Tibial nerve (tissue), 4 donors: ENCODE results near the gene RANBP10. TPM values are rescaled to one million over a fixed set of nuclear protein-coding genes. Genes with fewer than 3 reads are reported as not detected.

Experiments used
- DNase-seq, 2 donors: peaks; one replicate each; pipeline ENCODE4 v3.0.0-alpha.2; 2019; ENCODE audit warnings: low spot score in 2 of 2
- H3K27ac ChIP-seq, 4 donors: fragments of 200-600 bp; sonication (generic) in 3 of 4; one replicate each; pipeline ENCODE4 v1.5.1; 2017 to 2019; ENCODE audit warnings: mild to moderate bottlenecking in 1 of 4
- H3K27me3 ChIP-seq, 2 donors: fragments of 200-600 bp; sonication (generic) in 1 of 2; one replicate each; pipeline versions ENCODE4 v1.5.1 to v1.6.0; 2017 to 2019
- H3K36me3 ChIP-seq, 3 donors: fragments of 200-600 bp; sonication (generic); one replicate each; pipeline ENCODE4 v1.5.1; 2018 to 2019
- H3K4me1 ChIP-seq, 4 donors: fragments of 200-600 bp; sonication (generic) in 3 of 4; one replicate each; pipeline ENCODE4 v1.5.1; 2017 to 2019
- H3K4me3 ChIP-seq, 4 donors: fragments of 200-600 bp; sonication (generic) in 3 of 4; one replicate each; pipeline ENCODE4 v1.5.1; 2017 to 2019; ENCODE audit warnings: mild to moderate bottlenecking in 1 of 4, moderate library complexity in 1 of 4
- H3K9me3 ChIP-seq, 4 donors: fragments of 200-600 bp; sonication (generic) in 3 of 4; one replicate each; pipeline ENCODE4 v1.5.1; 2017 to 2019
- EP300 ChIP-seq, 2 donors: sonication (generic); formaldehyde crosslinking; IDR thresholded peaks; one replicate each; pipeline ENCODE4 v1.6.1; 2017; ENCODE audit warnings: antibody characterized with exemption in 2 of 2, mild to moderate bottlenecking in 1 of 2
- POLR2A ChIP-seq, 2 donors: fragments of 450-650 bp; IDR thresholded peaks; one replicate each; pipeline ENCODE4 v1.6.1; 2017; ENCODE audit warnings: antibody characterized with exemption in 2 of 2, mild to moderate bottlenecking in 2 of 2, moderate library complexity in 2 of 2
- WGBS, 2 donors: methylation state at CpG; one replicate each; pipeline ENCODE4 v1.1.5; 2018; 5-methylcytosine and 5-hydroxymethylcytosine counted together
- total RNA-seq, 4 donors: library from RNA; depleted of rRNA; stranded (reverse); fragments of >200 nt; gene quantifications; one replicate each; pipeline ENCODE4 v1.1.0, GENCODE V29; 2016
- TF ChIP-seq, protein P1 (sequence below), 5 experiments: fragments of 200-600 bp in 3 of 5; fragments of 450-650 bp in 2 of 5; sonication (generic) in 3 of 5; IDR thresholded peaks; one replicate each; pipeline ENCODE4 v1.5.1; 2016 to 2019; ENCODE audit warnings: antibody characterized with exemption in 5 of 5, mild to moderate bottlenecking in 3 of 5, moderate library complexity in 2 of 5

Gene RANBP10
- total RNA-seq, 4 donors from 2014 or later = 8.1 to 19.5 (median 12.0) TPM

DNA sequence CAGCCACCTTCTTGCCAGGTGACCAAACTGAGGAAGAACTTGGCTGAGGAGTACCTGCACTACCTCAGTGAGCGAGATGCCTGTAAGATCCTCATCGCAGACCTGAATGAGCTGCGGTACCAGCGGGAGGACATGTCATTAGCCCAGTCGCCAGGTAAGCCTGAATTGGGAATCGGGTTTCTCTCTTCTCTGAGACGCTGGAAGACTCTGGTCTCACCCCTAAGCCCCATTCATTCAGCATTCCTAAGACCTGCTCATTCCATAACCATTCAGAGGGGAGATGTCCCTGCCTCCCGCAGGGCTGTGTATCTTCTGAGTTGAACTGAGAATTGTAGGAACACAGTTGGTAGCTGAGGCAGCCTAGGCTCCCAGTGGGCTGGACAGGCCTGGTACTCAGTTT is 18.8 kb upstream of the RANBP10 start:
- TF ChIP-seq POLR2A (IDR thresholded peaks at IDR 0.05) = no peak
- no peak for TF ChIP-seq EP300 (IDR thresholded peaks at IDR 0.05)
- TF ChIP-seq, protein P1, sequence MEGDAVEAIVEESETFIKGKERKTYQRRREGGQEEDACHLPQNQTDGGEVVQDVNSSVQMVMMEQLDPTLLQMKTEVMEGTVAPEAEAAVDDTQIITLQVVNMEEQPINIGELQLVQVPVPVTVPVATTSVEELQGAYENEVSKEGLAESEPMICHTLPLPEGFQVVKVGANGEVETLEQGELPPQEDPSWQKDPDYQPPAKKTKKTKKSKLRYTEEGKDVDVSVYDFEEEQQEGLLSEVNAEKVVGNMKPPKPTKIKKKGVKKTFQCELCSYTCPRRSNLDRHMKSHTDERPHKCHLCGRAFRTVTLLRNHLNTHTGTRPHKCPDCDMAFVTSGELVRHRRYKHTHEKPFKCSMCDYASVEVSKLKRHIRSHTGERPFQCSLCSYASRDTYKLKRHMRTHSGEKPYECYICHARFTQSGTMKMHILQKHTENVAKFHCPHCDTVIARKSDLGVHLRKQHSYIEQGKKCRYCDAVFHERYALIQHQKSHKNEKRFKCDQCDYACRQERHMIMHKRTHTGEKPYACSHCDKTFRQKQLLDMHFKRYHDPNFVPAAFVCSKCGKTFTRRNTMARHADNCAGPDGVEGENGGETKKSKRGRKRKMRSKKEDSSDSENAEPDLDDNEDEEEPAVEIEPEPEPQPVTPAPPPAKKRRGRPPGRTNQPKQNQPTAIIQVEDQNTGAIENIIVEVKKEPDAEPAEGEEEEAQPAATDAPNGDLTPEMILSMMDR (IDR thresholded peaks at IDR 0.05) = no peak
- Histone ChIP-seq H3K4me3 (no peak overlapping the region), H3K27ac (no peak overlapping the region), H3K36me3 (peaks cover 0 to 54% (median 4%) of the 10 kb centered on the region in 3 donors), H3K4me1 (no peaks in the 10 kb centered on the region), H3K9me3 (no peaks in the 10 kb centered on the region), H3K27me3 (no peaks in the 10 kb centered on the region)
- DNase-seq = no peak
- 77 to 100% methylated on average over 1 to 7 of the region's 8 CpGs for WGBS, 2 donors

DNA sequence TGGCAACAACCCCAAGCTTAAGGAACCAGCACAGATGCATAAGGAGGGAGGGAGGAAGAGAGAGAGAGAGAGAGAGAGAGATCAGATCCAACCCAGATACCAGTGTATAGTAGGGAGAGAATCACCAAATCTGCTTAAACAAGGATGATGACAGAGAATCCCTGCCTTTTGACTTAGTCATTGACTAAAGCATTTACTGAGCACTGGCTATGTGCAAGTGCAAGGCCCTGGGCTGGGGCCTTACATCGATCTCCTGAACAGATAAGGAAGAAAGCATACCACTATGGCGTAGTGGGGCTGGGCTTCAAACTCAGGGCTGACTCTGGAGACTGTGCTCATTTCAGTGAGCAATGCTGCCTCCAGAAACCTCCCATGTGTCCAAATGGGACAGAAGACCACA is 16.2 kb upstream of the RANBP10 start:
- Histone ChIP-seq H3K9me3 (no peaks in the 10 kb centered on the region), H3K4me1 (no peaks in the 10 kb centered on the region), H3K4me3 (no peak overlapping the region), H3K27me3 (no peaks in the 10 kb centered on the region), H3K36me3 (peaks cover 0 to 28% (median 0%) of the 10 kb centered on the region in 3 donors), H3K27ac (no peak overlapping the region)
- WGBS, 2 donors = 85 to 100% methylated on average over 2 of the region's 2 CpGs
- TF ChIP-seq, protein P1 (IDR thresholded peaks at IDR 0.05) = no peak
- TF ChIP-seq EP300 (IDR thresholded peaks at IDR 0.05) (no peak), POLR2A (IDR thresholded peaks at IDR 0.05) (no peak)
- no peak for DNase-seq

DNA sequence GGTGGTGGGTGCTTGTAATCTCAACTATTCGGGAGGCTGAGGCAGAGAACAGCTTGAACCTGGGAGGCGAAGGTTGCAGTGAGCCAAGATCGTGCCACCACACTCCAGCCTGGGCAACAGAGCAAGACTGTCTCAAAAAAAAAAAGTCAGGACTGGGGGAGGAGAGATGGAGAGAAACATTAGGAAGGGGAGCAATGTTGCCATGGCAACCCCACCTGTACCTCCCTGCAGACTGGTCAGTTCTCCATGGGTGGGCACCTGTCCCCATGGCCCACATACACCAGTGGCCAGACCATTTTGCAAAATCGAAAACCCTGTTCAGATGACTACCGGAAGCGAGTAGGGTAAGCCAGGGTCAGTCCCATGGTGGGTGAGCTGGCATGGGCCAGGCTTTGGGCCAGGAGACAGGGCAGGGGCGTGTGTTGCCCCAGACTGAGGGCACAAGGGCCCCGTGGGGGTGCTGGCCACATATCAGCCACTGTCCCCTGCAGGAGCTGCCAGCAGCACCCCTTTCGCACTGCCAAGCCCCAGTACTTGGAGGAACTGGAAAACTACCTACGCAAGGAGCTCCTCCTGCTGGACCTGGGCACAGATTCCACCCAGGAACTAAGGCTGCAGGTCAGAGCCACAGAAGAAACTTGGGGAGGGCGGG is 14.4 kb upstream of the RANBP10 start:
- TF ChIP-seq, protein P1 (IDR thresholded peaks at IDR 0.05) = no peak
- TF ChIP-seq POLR2A (IDR thresholded peaks at IDR 0.05) (no peak), EP300 (IDR thresholded peaks at IDR 0.05) (no peak)
- no peak for DNase-seq
- peaks cover 0 to 10% (median 0%) of the 10 kb centered on the region in 3 donors for H3K36me3 ChIP-seq
- H3K4me1 ChIP-seq = peaks cover 0 to 8% (median 0%) of the 10 kb centered on the region in 4 donors
- H3K4me3 ChIP-seq = no peak overlapping the region
- H3K27ac ChIP-seq = no peak overlapping the region
- H3K27me3 ChIP-seq = no peaks in the 10 kb centered on the region
- no peaks in the 10 kb centered on the region for H3K9me3 ChIP-seq
- WGBS, 2 donors = 93 to 94% methylated on average over 11 of the region's 11 CpGs

DNA sequence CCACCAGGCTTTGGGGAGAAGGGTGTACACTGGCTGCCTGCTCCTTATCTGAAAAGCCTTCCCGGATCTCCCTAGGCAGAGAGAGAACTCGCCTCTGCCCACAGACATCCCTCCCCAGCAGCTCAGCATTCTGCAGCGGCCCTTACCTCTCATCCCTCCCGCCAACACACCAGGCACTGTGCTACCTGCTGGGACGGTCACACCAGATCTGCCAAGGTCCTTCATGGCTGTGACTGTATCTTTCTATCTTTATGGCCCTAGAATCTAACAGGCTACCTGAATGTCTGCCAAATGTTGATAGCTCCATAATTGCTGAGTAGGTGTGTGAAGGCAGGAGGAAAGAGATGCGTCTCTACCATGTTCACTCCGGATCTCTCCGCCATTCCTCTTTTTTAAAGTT is 8.2 kb upstream of the RANBP10 start:
- Histone ChIP-seq H3K4me1 (peaks cover 0 to 8% (median 0%) of the 10 kb centered on the region in 4 donors), H3K36me3 (no peaks in the 10 kb centered on the region)
- WGBS, 2 donors = 88 to 90% methylated on average over 8 of the region's 8 CpGs

DNA sequence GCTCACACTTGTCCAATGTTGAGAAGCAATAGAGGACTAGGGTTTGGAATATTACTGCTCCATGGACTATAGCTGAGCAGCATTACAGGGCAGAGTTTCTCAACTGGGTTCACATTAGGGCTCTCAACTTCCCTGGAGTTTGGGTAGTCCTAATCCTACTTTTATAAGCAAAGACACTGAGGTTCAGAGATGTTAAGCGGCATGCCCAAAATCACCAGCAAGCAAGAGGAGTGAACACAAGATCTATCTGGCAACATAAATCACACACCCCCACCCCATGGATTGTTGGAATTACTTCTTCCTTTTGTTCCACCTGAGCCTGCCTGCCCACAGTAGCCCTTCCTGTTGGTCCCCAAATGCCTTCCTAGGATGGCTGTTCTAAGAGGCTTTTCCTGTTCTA is 5.5 kb upstream of the RANBP10 start:
- no peaks in the 10 kb centered on the region for H3K36me3 ChIP-seq
- no peak overlapping the region for H3K4me3 ChIP-seq
- no peaks in the 10 kb centered on the region for H3K9me3 ChIP-seq
- 81 to 100% methylated on average over 1 of the region's 1 CpG for WGBS, 2 donors
- TF ChIP-seq, protein P1 (IDR thresholded peaks at IDR 0.05) = no peak
- TF ChIP-seq POLR2A (IDR thresholded peaks at IDR 0.05) = no peak
- TF ChIP-seq EP300 (IDR thresholded peaks at IDR 0.05) = no peak
- no peak overlapping the region for H3K27ac ChIP-seq
- no peak for DNase-seq
- no peaks in the 10 kb centered on the region for H3K27me3 ChIP-seq
- peaks cover 0 to 14% (median 3%) of the 10 kb centered on the region in 4 donors for H3K4me1 ChIP-seq

More for the DNA sequence above, 8.2 kb upstream of the RANBP10 start:
- Histone ChIP-seq H3K27me3 (no peaks in the 10 kb centered on the region), H3K4me3 (no peak overlapping the region), H3K27ac (no peak overlapping the region), H3K9me3 (no peaks in the 10 kb centered on the region)
- TF ChIP-seq, protein P1 (IDR thresholded peaks at IDR 0.05) = no peak
- TF ChIP-seq POLR2A (IDR thresholded peaks at IDR 0.05) (no peak), EP300 (IDR thresholded peaks at IDR 0.05) (no peak)
- no peak for DNase-seq
